Putamen (tissue), 1 donor: Measurements from ENCODE around the gene EXOC4.
"Not testable (repeated sequence)": the region's sequence is repeated elsewhere in the genome, so short reads cannot be mapped to it uniquely, and the experiment has no call there.

Experiments used
- DNase-seq: peaks from one replicate; pipeline ENCODE4 v3.0.0-alpha.2; 2016; ENCODE audit warnings: low spot score

EXOC4 gene

GRCh38 chr7:134071355-134072331 is 818.8 kb downstream of the EXOC4 start:
- DNase-seq = no peak

- no peak for DNase-seq
These were observed 820.4 kb downstream of the EXOC4 start for GRCh38 chr7:134073276-134073675.

GRCh38 chr7:134075799-134076198 is 822.9 kb downstream of the EXOC4 start:
- DNase-seq = no peak

GRCh38 chr7:134077560-134077959 is 824.7 kb downstream of the EXOC4 start:
- not testable (repeated sequence) for DNase-seq

GRCh38 chr7:134078991-134079390 is 826.1 kb downstream of the EXOC4 start:
- no peak for DNase-seq

GRCh38 chr7:134081695-134082094 is 828.8 kb downstream of the EXOC4 start:
- DNase-seq = no peak

GRCh38 chr7:134083766-134084487 is 831.0 kb downstream of the EXOC4 start:
- DNase-seq = no peak

GRCh38 chr7:134084488-134085144 is 831.7 kb downstream of the EXOC4 start:
- DNase-seq = peak; percentile 7

- DNase-seq = peak; percentile 81
These were observed 832.4 kb downstream of the EXOC4 start for GRCh38 chr7:134085311-134085710.

GRCh38 chr7:134086998-134087735 is 834.3 kb downstream of the EXOC4 start:
- DNase-seq = no peak

- DNase-seq = no peak
These were observed 835.3 kb downstream of the EXOC4 start for GRCh38 chr7:134088199-134088598.

GRCh38 chr7:134089446-134089845 is 836.6 kb downstream of the EXOC4 start:
- DNase-seq = no peak

GRCh38 chr7:134098072-134098471 is 845.2 kb downstream of the EXOC4 start:
- no peak for DNase-seq

GRCh38 chr7:134101716-134102115 is 848.8 kb downstream of the EXOC4 start:
- no peak for DNase-seq

GRCh38 chr7:134104166-134104565 is 851.3 kb downstream of the EXOC4 start:
- DNase-seq = no peak

- no peak for DNase-seq
These were observed 853.0 kb downstream of the EXOC4 start for GRCh38 chr7:134105841-134106240.

GRCh38 chr7:134108802-134109201 is 855.9 kb downstream of the EXOC4 start:
- DNase-seq = peak; percentile 4

GRCh38 chr7:134113655-134114054 is 860.8 kb downstream of the EXOC4 start:
- no peak for DNase-seq

GRCh38 chr7:134114992-134115391 is 862.1 kb downstream of the EXOC4 start:
- DNase-seq = no peak
